T1000 (cell line): ENCODE results near the gene ELAPOR1.

ENCODE experiments used
- DNase-seq: peaks from one replicate; lab custom pipeline; 2025; ENCODE audit warnings: mixed read lengths; lab: John Stamatoyannopoulos, UW

ELAPOR1 gene

GRCh38 chr1:109096120-109096519 lies 17.8 kb upstream of the ELAPOR1 start:
- no peak for DNase-seq

GRCh38 chr1:109099938-109100773 lies 13.8 kb upstream of the ELAPOR1 start:
- DNase-seq: peak; percentile 89

GRCh38 chr1:109104364-109105151 lies 9.4 kb upstream of the ELAPOR1 start:
- DNase-seq: no peak

- no peak for DNase-seq
These were observed 8.0 kb upstream of the ELAPOR1 start for GRCh38 chr1:109105881-109106280.

GRCh38 chr1:109107785-109108184 lies 6.1 kb upstream of the ELAPOR1 start:
- DNase-seq: no peak

DNA sequence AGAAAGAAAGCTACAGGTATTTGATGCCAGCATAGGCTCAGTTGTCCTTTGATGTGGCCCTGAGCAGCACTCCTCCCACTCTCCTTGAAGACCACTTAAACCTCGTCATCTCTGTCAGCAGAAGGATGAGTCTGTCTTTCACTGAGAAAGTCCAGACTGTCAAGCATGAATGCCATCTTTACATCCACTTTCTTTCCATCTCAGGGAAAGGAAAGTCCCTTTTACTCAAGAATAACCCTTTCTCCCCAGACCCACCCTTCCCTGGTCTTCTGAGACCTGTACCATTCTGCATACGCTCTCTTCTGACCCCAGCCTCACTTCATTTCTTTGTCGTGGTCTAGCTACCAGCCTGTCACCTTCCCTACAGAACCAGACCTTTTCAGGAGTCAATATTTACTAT lies 4.0 kb upstream of the ELAPOR1 start:
- no peak for DNase-seq

DNA sequence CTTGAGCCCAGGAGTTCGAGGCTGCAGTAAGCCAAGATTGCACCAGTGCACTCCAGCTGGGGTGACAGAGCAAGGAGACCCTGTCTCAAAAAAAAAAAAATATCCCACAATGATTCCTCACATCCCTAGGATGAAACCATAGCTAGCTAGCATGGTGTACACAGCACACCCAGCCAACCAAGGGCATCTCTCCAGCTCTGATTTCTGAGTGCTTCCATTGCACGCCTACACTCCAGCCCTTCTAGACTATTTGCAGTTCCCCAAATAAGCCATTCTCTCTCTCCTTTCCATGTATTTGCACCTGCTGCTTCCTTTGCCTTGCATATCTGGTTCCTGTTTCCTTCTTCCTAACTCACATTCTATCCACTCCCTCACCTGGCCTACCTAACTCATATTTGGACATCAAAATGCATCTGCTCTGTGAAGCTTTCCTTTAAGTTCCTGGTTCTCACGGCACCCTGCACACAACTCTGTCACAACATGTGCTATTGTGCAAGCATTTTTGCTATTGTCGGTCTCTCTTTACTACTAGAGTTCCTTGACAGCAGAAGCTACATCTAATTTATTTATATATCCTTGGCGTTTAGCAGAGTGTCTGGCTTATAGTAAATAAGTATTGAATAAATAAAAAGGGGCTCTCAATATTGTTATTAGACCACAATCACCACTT lies 2.4 kb upstream of the ELAPOR1 start:
- no peak for DNase-seq

DNA sequence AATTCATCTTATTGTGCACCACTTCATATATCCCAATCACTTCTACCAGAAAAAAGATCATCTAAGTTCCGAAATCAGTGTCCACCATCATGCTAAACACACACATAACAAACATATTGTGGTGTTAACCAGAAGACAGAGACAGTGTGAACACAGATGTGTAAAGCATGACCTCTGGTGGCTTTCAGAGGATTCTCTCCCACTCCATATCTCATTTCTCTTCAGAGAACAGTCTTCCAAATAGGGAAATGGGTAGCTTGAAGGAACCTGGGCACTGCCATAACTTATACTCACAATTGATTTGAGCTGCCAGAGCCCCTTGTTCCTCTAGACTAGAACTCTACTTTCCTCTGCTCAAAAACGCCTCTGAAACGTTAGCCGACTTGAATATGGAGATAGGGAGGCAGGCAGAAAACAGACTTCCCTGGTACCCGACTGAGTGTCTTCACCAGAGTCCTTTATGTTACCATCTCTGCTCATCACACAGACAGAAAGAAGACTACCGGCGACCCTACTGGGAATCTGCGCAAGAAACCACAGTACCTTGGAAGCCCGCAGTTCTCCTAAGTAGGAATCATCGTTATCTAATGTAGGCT lies 1.8 kb upstream of the ELAPOR1 start:
- no peak for DNase-seq

DNA sequence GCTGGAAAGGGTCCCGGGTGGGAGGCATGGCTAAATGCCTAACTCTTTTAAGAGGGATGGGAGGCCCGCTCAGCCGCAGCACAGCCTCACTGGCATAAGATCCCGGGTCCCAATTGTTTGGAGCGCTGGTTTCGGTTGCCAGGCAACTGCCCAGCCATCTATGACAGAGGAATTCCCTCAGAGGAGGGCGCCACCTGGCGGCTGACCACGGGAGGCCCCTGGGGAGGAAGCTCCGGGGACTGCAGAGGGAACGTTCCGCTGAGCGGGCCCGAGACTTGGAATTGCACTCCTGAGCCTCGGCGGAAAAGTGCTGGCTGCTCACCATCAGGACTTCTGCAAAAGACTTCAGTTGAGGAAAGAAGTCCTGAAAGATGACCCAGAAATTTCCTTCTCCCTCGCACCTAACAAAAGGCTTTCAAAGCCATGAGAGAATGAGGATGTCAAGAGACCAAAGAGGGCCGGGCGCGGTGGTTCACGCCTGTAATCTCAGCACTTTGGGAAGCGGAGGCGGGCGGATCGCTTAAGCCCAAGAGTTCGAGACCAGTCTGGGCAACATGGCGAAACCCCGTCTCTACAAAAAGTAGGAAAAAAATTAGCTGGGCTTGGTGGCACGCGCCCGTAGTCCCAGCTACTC lies 1.1 kb upstream of the ELAPOR1 start:
- peak; percentile 86 for DNase-seq

DNA sequence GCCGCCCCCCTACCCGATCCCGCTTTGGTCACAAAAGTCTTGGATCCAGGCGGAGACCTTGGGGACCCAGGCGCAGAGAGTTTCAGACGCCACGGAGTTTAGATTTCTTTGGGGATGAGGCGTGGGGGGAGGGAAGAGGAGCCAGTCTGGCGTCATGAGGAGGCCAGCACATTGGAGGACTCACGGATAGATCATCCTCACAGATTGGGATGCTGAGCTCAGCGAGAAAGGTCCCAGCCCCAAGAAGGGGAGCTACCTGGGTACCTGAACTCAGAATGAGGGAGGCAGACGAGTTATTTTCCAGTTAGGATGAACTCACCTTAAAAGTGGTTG lies 393 bp downstream of the ELAPOR1 start:
- DNase-seq: no peak

GRCh38 chr1:109115685-109116084 lies 1.8 kb downstream of the ELAPOR1 start:
- no peak for DNase-seq

DNA sequence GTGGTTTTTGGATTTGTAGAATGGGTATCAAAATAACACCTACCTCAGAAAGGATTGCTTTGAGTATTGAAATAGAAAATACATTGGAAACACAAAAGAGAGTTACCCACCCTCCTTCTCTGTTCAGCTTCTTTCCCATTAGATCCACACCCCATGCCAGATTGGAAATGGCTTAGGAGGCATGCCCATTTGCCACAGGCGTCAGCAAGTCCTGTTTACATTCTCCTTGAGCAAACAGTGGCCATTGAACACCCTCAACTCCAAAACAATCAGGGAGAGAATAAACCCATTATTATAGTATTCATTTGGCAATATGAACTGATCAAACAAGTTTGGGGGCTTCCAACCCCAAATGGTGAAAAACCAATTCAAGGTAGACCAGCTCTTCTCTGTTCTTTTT lies 2.4 kb downstream of the ELAPOR1 start:
- no peak for DNase-seq

- no peak for DNase-seq
These were observed 4.2 kb downstream of the ELAPOR1 start for GRCh38 chr1:109118089-109118488.

DNA sequence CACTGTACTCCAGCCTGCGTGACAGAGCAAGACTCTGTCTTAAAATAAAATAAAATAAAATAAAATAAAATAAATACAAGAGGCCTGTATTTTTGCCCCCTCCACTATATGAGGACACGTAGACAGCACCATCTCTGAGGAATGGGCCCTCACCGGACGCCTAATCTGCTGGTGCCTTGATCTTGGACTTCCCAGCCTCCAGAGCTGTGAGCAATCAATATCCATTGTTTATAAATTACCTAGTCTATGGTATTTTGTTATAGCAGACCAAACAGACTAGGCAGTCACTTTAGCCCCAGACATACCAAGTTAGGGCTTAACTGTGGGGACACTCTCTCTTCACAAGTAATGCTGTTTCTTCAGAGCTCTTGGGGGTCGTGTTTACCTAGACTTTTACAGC lies 6.4 kb downstream of the ELAPOR1 start:
- DNase-seq: no peak

DNA sequence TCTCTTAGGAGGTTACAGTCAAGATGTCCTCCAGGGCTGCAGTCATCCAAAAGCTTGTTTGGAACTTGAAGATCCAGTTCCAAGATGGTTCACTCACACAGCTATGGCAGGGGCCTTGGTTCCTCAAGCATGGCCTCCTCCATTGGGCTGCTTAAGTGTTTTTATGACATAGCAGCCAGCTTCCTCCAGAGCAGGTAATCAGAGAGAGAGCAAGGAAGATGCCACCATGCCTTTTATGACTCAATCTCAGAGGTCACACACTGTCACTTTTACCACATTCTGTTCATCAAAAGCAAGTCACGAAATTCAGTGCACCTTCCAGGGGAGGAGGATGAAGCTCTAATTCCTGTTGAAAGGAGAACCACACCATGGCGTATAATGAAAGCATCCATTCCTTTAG lies 17.1 kb downstream of the ELAPOR1 start:
- no peak for DNase-seq

GRCh38 chr1:109131800-109132199 lies 17.9 kb downstream of the ELAPOR1 start:
- no peak for DNase-seq

DNA sequence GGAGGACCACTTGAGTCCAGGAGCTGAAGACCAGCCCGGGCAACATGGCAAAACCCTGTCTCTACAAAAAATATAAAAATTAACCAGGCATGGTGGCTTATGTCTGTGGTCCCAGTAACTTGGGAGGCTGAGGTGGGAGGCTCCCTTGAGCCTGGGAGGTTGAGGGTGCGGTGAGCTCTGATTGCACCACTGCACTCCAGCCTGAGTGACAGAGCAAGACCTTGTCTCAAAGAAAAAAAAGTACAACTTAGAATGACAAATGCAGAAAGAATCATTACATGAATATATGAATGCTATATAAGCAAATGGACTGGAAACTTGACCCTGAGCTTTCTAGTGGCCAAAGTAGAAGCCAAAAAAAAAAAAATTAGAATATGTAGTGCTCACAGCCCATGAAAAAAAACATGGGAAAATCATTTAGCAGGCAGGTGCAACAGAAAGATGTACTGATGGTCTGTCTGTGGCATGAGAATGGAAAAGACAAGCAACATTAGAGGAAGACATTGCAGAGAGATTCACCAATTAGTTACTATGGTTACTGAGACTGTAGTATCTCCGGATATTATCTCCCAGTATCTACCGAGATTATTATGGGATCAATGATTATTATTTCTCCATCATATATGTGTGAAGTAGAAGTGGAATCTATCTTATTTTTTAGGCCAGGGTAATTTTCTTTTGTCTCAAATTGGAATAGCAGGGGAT lies 19.2 kb downstream of the ELAPOR1 start:
- DNase-seq: no peak

GRCh38 chr1:109133815-109134214 lies 19.9 kb downstream of the ELAPOR1 start:
- no peak for DNase-seq

- no peak for DNase-seq
These were observed 20.5 kb downstream of the ELAPOR1 start for GRCh38 chr1:109134423-109134822.

GRCh38 chr1:109135940-109136339 lies 22.0 kb downstream of the ELAPOR1 start:
- no peak for DNase-seq

- no peak for DNase-seq
These were observed 22.9 kb downstream of the ELAPOR1 start for GRCh38 chr1:109136766-109137165.
